GM21786 (cell line): ENCODE results near the gene CHST1.

Experiments used
- ATAC-seq: cut with Tn5 transposase; IDR thresholded peaks from one replicate; pipeline ENCODE4 v1.9.1; 2021; ENCODE audit not compliant: unreplicated experiment

Gene CHST1

DNA sequence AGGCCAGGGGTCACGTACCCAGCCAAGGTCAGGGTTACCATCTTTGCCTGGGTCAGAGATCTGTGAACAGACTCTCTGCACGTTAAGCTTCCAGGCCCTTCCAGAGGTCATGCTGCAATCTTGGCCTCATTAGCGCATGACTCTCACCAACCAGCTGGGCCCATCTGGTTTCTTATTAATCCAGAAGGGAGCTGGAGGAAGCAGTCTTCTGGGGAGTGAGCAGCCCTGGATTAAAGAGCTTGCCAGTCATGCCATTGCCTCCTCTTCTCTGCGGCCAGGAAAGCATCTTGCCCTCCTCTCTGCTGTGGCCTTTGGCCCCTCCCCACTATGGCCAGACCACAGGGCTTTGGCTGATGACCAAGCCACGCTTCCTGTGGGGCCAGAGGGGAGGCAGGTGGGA lies 57.4 kb downstream of the CHST1 start:
- ATAC-seq, result no peak

DNA sequence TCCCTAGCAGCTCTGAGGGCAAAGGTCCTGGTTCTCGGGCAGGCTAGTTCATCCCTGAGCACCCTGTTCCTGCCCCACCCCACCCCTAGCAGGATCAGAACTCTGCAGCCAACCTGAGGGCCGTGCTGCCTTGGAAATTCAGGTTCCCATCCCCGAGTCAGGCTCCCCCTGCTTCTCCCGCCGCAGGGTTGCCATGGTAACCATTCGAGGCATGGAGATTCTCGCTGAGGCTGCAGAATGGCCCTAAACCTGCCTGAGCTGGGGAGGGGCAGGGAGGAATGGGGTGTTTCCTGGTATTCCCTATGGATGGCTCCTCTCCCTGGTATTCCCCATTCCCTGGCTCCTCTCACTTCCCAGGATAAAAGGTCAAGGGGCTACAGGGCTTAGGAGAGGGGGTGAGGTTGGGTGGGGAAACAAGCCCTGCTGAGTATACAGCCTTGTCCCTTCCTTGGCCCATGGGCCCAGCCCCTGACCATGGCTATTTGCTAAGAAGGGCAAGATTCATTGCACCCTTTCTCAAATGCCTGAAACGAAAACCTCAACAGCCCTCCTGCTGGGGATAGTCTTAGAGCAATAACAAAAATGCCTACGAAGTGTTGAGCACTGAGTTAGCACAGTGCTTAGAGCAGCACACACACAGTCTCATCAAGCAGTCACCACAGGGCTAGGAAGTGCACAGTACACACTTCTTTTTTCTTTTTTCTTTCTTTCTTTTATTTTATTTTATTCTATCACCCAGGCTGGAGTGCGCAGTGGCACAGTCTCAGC lies 58.7 kb downstream of the CHST1 start:
- no peak for ATAC-seq

DNA sequence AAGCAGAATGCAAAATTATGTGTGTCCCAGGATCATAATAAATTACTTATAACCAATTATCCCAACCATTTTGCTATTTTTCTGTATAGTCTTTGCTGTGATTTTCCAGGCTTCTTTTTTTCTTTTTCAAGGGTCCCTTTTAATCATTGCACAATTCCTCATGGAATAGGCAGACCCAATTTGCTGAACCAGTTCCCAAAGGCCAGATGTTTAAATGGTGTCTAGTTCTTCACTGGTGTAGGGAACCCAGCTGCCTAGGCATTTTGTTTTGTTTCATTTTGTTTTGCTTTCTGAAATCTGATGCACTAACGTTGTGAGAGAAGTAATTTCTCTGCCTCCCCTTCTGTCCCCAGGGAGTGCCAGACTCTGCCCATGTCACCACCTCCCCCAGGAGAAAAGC lies 60.4 kb downstream of the CHST1 start:
- ATAC-seq, result no peak

DNA sequence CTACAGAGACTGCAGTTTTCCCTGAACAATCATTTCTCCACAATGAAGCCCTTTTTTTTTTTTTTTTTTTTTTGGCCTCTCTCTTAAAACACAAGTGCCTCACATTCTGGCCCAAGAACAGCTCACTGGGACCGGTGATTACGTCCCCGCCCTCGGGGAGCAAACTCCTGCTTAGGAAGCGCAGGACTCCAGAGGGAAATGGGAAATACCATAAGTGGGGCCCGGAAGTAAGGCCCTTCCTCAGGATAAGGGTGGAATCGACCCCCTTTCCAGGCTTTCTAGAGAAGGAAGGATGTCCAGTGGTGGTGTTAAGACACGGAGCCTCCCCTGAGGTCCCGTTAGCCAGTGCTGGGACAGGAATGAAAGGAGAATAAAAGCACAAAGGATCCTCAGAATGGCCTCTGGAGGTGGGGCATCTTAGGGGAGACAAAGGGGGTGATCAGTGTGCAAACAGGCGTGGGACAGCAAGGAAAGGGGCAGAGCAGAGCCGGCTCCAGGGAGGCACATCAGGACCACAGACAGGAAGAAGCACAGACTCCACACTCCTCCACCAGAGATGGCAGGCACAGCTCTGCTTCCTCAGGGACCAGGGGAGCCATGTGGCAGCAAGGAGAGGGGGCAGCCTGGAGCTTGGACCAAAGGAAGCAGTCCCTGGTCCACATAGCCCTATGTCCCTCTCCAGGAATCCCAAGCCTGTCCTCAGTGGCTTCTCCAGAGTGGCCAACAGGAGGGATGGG lies 61.3 kb downstream of the CHST1 start:
- no peak for ATAC-seq

DNA sequence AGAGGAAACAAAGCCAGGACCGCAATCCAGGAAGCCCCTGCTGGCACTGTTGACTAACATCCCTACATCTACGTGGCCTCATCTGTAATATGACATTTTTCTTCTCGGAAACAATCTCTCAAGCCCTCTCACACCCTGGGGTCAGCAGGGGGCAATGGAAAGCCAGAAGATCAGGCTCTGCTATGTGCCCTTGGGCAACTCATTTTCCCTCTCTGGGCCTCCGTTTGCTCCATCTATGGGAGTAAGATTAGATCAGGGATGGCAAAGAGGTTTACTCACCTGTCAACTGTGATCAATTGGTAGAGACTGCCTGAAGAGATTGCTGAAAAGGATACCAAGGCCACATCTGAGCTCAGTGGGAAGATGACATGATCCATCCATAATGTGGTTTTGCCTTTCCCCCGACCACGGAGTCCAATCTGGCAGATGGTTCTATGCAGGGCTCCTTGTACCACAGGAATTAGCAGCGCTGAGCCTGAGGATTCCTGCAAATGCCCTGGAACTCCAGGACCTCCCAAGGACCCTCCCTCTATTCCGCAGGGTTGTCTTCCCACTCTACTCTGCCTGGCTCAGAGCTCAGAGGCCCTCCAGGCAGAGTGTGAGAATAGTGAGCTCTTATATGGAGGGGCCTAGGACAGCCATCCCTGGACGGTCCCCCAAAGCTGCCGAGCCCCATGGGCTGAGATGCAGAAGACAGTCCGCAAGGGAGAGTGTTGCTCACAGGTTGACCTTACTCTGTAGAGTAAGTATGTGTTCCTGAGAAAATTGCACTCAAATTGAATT lies 66.1 kb downstream of the CHST1 start:
- no peak for ATAC-seq
